GM19193 (cell line): Measurements from ENCODE around the gene SMO.
A peak's percentile ranks its signal among the peaks of the same experiment; 100 is the strongest.

ENCODE experiments used
- POLR2A ChIP-seq: IDR thresholded peaks from 4 replicates; pipeline ENCODE4 v1.6.1; 2011; ENCODE audit not compliant: insufficient read depth, insufficient read length; ENCODE audit errors: extremely low read depth

SMO gene

GRCh38 chr7:129212126-129212525, 23.7 kb downstream of the SMO start:
- no peak for TF ChIP-seq POLR2A

- no peak for TF ChIP-seq POLR2A
Observed at GRCh38 chr7:129212596-129212995, 24.2 kb downstream of the SMO start.

- no peak for TF ChIP-seq POLR2A
Observed at GRCh38 chr7:129213828-129214227, 25.4 kb downstream of the SMO start.

GRCh38 chr7:129218514-129219062, 30.2 kb downstream of the SMO start:
- no peak for TF ChIP-seq POLR2A

GRCh38 chr7:129222064-129222463, 33.6 kb downstream of the SMO start:
- no peak for TF ChIP-seq POLR2A

GRCh38 chr7:129224251-129225205, 36.1 kb downstream of the SMO start, which contains the start of gene AHCYL2:
Gene AHCYL2 (plus strand): TSS chr7:129225030.
- TF ChIP-seq POLR2A: peak; percentile 68

GRCh38 chr7:129225206-129225930, 36.9 kb downstream of the SMO start:
- no peak for TF ChIP-seq POLR2A

- no peak for TF ChIP-seq POLR2A
Observed at GRCh38 chr7:129225931-129226572, 37.6 kb downstream of the SMO start.

GRCh38 chr7:129227646-129228578, 39.5 kb downstream of the SMO start:
- no peak for TF ChIP-seq POLR2A

- no peak for TF ChIP-seq POLR2A
Observed at GRCh38 chr7:129228633-129229032, 40.2 kb downstream of the SMO start.

- no peak for TF ChIP-seq POLR2A
Observed at GRCh38 chr7:129231666-129232065, 43.2 kb downstream of the SMO start.

GRCh38 chr7:129238546-129238945, 50.1 kb downstream of the SMO start:
- TF ChIP-seq POLR2A: no peak

- TF ChIP-seq POLR2A: no peak
Observed at GRCh38 chr7:129240119-129240820, 51.8 kb downstream of the SMO start.
